Adipocyte (in vitro differentiated cells): Measurements from ENCODE around the gene MINPP1.
"Not testable (repeated sequence)": the region's sequence is repeated elsewhere in the genome, so short reads cannot be mapped to it uniquely, and the experiment has no call there.

Experiments
- DNase-seq: peaks from one replicate; pipeline ENCODE4 v3.0.0-alpha.2; 2015; ENCODE audit warnings: low read depth
- H3K27me3 ChIP-seq: replicated peaks from 2 replicates; pipeline ENCODE4 v1.7.0; 2013; ENCODE audit warnings: mild to moderate bottlenecking, low read length, moderate library complexity; ENCODE audit not compliant: control insufficient read depth, insufficient read depth
- H3K36me3 ChIP-seq: 2 replicates; pipeline ENCODE4 v1.7.0; 2013; ENCODE audit warnings: low read length, mild to moderate bottlenecking, moderate library complexity; ENCODE audit not compliant: control insufficient read depth, insufficient read depth, severe bottlenecking
- H3K4me1 ChIP-seq: 2 replicates; pipeline ENCODE4 v1.7.0; 2013; ENCODE audit warnings: mild to moderate bottlenecking, low read length, moderate library complexity; ENCODE audit not compliant: control insufficient read depth, insufficient read depth
- H3K4me3 ChIP-seq: 2 replicates; pipeline ENCODE4 v1.7.0; 2013; ENCODE audit warnings: mild to moderate bottlenecking, low read length, moderate library complexity
- H3K9ac ChIP-seq: 2 replicates; pipeline ENCODE4 v1.7.0; 2013; ENCODE audit warnings: mild to moderate bottlenecking, low read length, moderate library complexity
- H3K9me3 ChIP-seq: 2 replicates; pipeline ENCODE4 v1.7.0; 2013; ENCODE audit warnings: mild to moderate bottlenecking, low read length, moderate library complexity; ENCODE audit not compliant: control insufficient read depth

The MINPP1 gene

GRCh38 chr10:87578160-87578841 is 73.6 kb downstream of the MINPP1 start:
- no peak for DNase-seq
- no peak overlapping the region for H3K9ac ChIP-seq
- no peaks in the 10 kb centered on the region for H3K9me3 ChIP-seq
- no peak overlapping the region for H3K4me3 ChIP-seq
- H3K27me3 ChIP-seq = no peaks in the 10 kb centered on the region
- peaks cover 16% of the 10 kb centered on the region for H3K4me1 ChIP-seq
- H3K36me3 ChIP-seq = no peaks in the 10 kb centered on the region

- Histone ChIP-seq H3K4me3 (peak overlapping the region; percentile 56), H3K27me3 (no peaks in the 10 kb centered on the region), H3K9ac (no peak overlapping the region), H3K36me3 (no peaks in the 10 kb centered on the region), H3K4me1 (peaks cover 16% of the 10 kb centered on the region), H3K9me3 (no peaks in the 10 kb centered on the region)
- DNase-seq = no peak
These were observed 74.2 kb downstream of the MINPP1 start for GRCh38 chr10:87578842-87579401.

- Histone ChIP-seq H3K27me3 (no peaks in the 10 kb centered on the region), H3K4me3 (peak overlapping the region; percentile 56), H3K9me3 (no peaks in the 10 kb centered on the region), H3K4me1 (peaks cover 16% of the 10 kb centered on the region), H3K36me3 (no peaks in the 10 kb centered on the region), H3K9ac (no peak overlapping the region)
- DNase-seq = peak; percentile 66
These were observed 74.9 kb downstream of the MINPP1 start for GRCh38 chr10:87579563-87579962.

- Histone ChIP-seq H3K36me3 (no peaks in the 10 kb centered on the region), H3K9ac (no peak overlapping the region), H3K27me3 (no peaks in the 10 kb centered on the region), H3K4me3 (no peak overlapping the region), H3K4me1 (peaks cover 16% of the 10 kb centered on the region), H3K9me3 (no peaks in the 10 kb centered on the region)
- no peak for DNase-seq
These were observed 75.3 kb downstream of the MINPP1 start for GRCh38 chr10:87580016-87580415.

- Histone ChIP-seq H3K4me3 (no peak overlapping the region), H3K4me1 (no peaks in the 10 kb centered on the region)
- no peak for DNase-seq
These were observed 81.1 kb downstream of the MINPP1 start for GRCh38 chr10:87585565-87586514.

GRCh38 chr10:87589645-87590051 is 85.0 kb downstream of the MINPP1 start:
- H3K27me3 ChIP-seq = no peaks in the 10 kb centered on the region
- H3K36me3 ChIP-seq = no peaks in the 10 kb centered on the region
- no peaks in the 10 kb centered on the region for H3K9me3 ChIP-seq
- peak; percentile 68 for DNase-seq
- H3K9ac ChIP-seq = no peak overlapping the region
- no peak overlapping the region for H3K4me3 ChIP-seq
- H3K4me1 ChIP-seq = peaks cover 18% of the 10 kb centered on the region

More at GRCh38 chr10:87585565-87586514, 81.1 kb downstream of the MINPP1 start:
- H3K27me3 ChIP-seq = no peaks in the 10 kb centered on the region
- H3K36me3 ChIP-seq = no peaks in the 10 kb centered on the region
- no peak overlapping the region for H3K9ac ChIP-seq
- no peaks in the 10 kb centered on the region for H3K9me3 ChIP-seq

- H3K9ac ChIP-seq = no peak overlapping the region
- no peaks in the 10 kb centered on the region for H3K36me3 ChIP-seq
- DNase-seq = no peak
- no peak overlapping the region for H3K4me3 ChIP-seq
- H3K27me3 ChIP-seq = no peaks in the 10 kb centered on the region
- peaks cover 28% of the 10 kb centered on the region for H3K4me1 ChIP-seq
- no peaks in the 10 kb centered on the region for H3K9me3 ChIP-seq
These were observed 86.3 kb downstream of the MINPP1 start for GRCh38 chr10:87590705-87591588.

- H3K36me3 ChIP-seq = no peaks in the 10 kb centered on the region
- no peaks in the 10 kb centered on the region for H3K27me3 ChIP-seq
- DNase-seq = no peak
- no peaks in the 10 kb centered on the region for H3K9me3 ChIP-seq
- peaks cover 28% of the 10 kb centered on the region for H3K4me1 ChIP-seq
- no peak overlapping the region for H3K9ac ChIP-seq
- no peak overlapping the region for H3K4me3 ChIP-seq
These were observed 86.8 kb downstream of the MINPP1 start for GRCh38 chr10:87591589-87591886.

- H3K9ac ChIP-seq, H3K36me3 ChIP-seq, H3K27me3 ChIP-seq, H3K4me3 ChIP-seq, DNase-seq, H3K9me3 ChIP-seq: not testable (repeated sequence)
- peaks cover 28% of the 10 kb centered on the region for H3K4me1 ChIP-seq
These were observed 88.2 kb downstream of the MINPP1 start for GRCh38 chr10:87592920-87593319.

GRCh38 chr10:87593702-87594101 is 89.0 kb downstream of the MINPP1 start:
- H3K9me3 ChIP-seq = no peaks in the 10 kb centered on the region
- DNase-seq = peak; percentile 93
- no peaks in the 10 kb centered on the region for H3K36me3 ChIP-seq
- peaks cover 28% of the 10 kb centered on the region for H3K4me1 ChIP-seq
- no peaks in the 10 kb centered on the region for H3K27me3 ChIP-seq
- H3K4me3 ChIP-seq = peak overlapping the region; percentile 31
- peak overlapping the region; percentile 47 for H3K9ac ChIP-seq
